ENCODE results near the gene TSR3.

Gene TSR3

GRCh38 chr16:1367486-1368174 is 16.0 kb upstream of the TSR3 start:
- Histone ChIP-seq H3K4me3 (no peak overlapping the region), H3K27ac (no peak overlapping the region)
- DNase-seq (ENCODE audit: low spot score) = no peak
- TF ChIP-seq CTCF (IDR thresholded peaks at IDR 0.05) = no peak

GRCh38 chr16:1366712-1367299 is 15.1 kb upstream of the TSR3 start:
- H3K27ac ChIP-seq = no peak overlapping the region
- no peak for TF ChIP-seq CTCF (IDR thresholded peaks at IDR 0.05)
- DNase-seq (ENCODE audit: low spot score) = no peak
- H3K4me3 ChIP-seq = no peak overlapping the region

DNA sequence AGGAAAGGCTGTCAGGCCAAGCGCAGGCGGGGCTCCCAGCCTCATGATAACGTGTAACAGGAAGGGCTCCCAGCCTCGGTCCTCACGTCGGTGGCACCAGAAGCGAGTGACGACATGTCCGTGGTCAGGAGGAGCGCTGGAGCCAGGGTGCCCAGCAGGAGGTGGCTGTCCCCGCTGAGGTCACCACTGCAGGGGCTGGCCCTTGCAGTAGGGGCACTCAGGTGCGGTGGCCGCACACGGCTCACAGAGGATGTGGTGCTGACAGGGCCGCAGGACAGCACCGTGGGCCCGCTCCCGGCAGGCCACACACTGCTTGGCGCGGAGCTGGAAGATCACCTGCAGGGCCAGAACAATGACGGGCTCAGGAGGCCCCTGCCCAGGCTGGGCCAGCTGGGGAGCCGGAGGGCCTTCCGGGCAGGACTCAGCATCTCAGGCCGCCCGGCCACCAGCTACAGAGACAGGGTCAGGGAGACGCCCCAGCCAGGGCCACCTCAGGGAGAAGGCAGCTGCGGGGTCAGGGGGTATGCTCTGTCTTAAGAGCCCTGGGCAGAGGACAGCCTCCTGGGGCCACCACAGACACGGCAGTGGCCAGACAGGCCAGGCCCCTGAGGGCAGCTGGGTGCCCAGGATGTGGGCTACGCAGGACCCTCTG is 14.5 kb upstream of the TSR3 start:
- Histone ChIP-seq H3K4me3 (no peak overlapping the region), H3K27ac (no peak overlapping the region)
- TF ChIP-seq CTCF (IDR thresholded peaks at IDR 0.05) = no peak
- no peak for DNase-seq (ENCODE audit: low spot score)

- TF ChIP-seq CTCF (IDR thresholded peaks at IDR 0.05) = no peak
Observed at GRCh38 chr16:1364510-1364909, 12.8 kb upstream of the TSR3 start.

DNA sequence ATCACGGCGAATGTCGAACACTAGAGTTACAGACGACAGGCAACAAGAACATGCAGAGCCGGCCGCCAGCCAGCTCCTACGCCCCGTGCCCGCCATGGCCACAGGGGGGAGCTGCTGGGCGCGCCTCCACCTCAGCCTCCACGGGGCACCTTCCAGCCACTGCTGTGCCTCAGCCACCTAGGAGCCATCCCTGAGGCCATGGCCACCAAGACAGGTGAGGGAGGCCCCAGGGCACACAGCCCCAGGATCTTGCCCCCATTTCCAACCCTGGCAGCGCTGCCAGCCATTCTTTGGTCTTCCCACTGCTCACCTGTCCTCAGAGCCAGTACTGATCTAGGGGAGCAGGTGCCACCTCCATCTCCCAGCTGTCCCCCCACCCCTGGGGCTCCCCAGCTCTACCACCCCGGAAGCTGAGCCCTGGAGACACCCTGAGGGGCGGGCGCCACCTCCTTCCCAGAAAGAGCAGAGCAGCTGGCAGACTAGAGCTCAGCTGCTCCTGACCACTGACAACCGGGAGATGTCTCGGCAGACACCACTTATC is 11.9 kb upstream of the TSR3 start:
- TF ChIP-seq CTCF (IDR thresholded peaks at IDR 0.05) = peak; percentile 37
- DNase-seq (ENCODE audit: low spot score) = no peak
- Histone ChIP-seq H3K27ac (no peak overlapping the region), H3K4me3 (no peak overlapping the region)

More at GRCh38 chr16:1364510-1364909, 12.8 kb upstream of the TSR3 start:
- Histone ChIP-seq H3K27ac (no peak overlapping the region), H3K4me3 (no peak overlapping the region)
- no peak for DNase-seq (ENCODE audit: low spot score)

GRCh38 chr16:1362807-1363206 is 11.1 kb upstream of the TSR3 start:
- TF ChIP-seq CTCF (IDR thresholded peaks at IDR 0.05) = no peak
- DNase-seq (ENCODE audit: low spot score) = no peak
- Histone ChIP-seq H3K27ac (no peak overlapping the region), H3K4me3 (no peak overlapping the region)

Data from coronary artery (tissue), 2 donors.